ENCODE measurements around the gene LIN7B.

DNA sequence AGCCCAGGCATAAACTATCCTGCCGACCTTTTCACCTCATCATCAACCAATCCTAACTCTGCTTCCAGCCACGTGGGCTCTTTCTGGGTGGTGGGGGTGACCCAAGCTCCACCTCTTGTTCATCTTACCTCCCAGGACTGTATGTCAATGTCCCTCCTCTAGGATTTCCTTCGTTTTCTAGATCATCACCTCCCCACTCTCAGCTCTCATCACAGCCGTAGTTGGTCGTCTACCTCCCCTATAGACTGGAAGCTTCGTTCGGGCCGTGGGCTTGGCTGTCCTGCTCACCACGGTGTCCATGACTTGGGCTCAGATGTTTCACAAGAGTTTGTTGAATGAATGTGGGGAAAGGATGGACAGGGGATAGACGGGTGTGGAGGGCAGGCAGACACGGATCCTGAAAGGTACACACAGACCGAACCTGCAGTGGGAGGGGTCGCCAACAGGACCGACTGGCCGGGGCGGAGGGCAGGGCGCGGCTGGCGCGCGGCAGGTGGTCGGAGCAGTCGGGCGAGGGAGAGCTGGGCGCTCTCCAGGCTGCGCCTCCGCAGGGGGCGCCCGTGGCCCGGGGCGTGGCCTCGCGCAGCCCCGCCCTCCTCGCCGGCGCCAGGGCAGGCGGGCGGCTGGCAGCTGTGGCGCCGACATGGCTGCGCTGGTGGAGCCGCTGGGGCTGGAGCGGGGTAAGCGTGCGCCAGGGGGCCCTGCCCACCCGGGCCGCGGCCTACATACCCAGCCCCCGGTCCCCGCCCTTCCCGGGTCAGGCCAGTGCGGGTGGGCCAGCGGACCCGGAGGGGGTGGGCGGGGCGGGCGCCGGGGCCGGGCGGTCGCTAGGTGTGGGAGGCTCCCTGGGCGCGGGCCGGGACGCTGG lies at the start of gene LIN7B:
- TF ChIP-seq, protein P1, sequence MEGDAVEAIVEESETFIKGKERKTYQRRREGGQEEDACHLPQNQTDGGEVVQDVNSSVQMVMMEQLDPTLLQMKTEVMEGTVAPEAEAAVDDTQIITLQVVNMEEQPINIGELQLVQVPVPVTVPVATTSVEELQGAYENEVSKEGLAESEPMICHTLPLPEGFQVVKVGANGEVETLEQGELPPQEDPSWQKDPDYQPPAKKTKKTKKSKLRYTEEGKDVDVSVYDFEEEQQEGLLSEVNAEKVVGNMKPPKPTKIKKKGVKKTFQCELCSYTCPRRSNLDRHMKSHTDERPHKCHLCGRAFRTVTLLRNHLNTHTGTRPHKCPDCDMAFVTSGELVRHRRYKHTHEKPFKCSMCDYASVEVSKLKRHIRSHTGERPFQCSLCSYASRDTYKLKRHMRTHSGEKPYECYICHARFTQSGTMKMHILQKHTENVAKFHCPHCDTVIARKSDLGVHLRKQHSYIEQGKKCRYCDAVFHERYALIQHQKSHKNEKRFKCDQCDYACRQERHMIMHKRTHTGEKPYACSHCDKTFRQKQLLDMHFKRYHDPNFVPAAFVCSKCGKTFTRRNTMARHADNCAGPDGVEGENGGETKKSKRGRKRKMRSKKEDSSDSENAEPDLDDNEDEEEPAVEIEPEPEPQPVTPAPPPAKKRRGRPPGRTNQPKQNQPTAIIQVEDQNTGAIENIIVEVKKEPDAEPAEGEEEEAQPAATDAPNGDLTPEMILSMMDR (IDR thresholded peaks at IDR 0.05; ENCODE audit: low read depth, low read length, poor library complexity, severe bottlenecking) = peak; percentile 59
- no peak for TF ChIP-seq EZH2phosphoT487 (IDR thresholded peaks at IDR 0.05; ENCODE audit: borderline replicate concordance, low read length)

Measured in DOHH2 (cell line).